ENCODE results near the gene ZNF407.

Gene ZNF407

GRCh38 chr18:74778191-74778847 is 180.6 kb downstream of the ZNF407 start:
- DNase-seq (ENCODE audit: extremely low spot score): no peak
- ChIA-PET POLR2A (no interaction called here), CTCF (interaction anchor here (1.1 to 2.1 kb wide), 4 partner anchors 11 to 18 kb away, joined by 4 to 6 read pairs (median 4); no protein-coding TSS in a partner anchor)
- no peak for TF ChIP-seq CTCF (IDR thresholded peaks at IDR 0.05; ENCODE audit: control extremely low read depth, extremely low read depth, low read depth, missing control alignments)

- POLR2A ChIA-PET: no interaction called here
- DNase-seq (ENCODE audit: extremely low spot score): no peak
- CTCF ChIA-PET: interaction anchor here (1.2 kb wide), 1 partner anchor 9 kb away, joined by 3 read pairs; no protein-coding TSS in a partner anchor
- TF ChIP-seq CTCF (IDR thresholded peaks at IDR 0.05; ENCODE audit: control extremely low read depth, extremely low read depth, low read depth, missing control alignments): no peak
Observed at GRCh38 chr18:74784752-74785151, 187.1 kb downstream of the ZNF407 start.

- CTCF ChIA-PET: interaction anchor here (1.2 kb wide), 1 partner anchor 8 kb away, joined by 3 read pairs; no protein-coding TSS in a partner anchor
- POLR2A ChIA-PET: no interaction called here
- no peak for TF ChIP-seq CTCF (IDR thresholded peaks at IDR 0.05; ENCODE audit: control extremely low read depth, extremely low read depth, low read depth, missing control alignments)
- DNase-seq (ENCODE audit: extremely low spot score): no peak
Observed at GRCh38 chr18:74785632-74786031, 188.0 kb downstream of the ZNF407 start.

- no peak for TF ChIP-seq CTCF (IDR thresholded peaks at IDR 0.05; ENCODE audit: control extremely low read depth, extremely low read depth, low read depth, missing control alignments)
- DNase-seq (ENCODE audit: extremely low spot score): no peak
- CTCF ChIA-PET: interaction anchor here (1.2 kb wide), 1 partner anchor 10 kb away, joined by 4 read pairs; no protein-coding TSS in a partner anchor
- POLR2A ChIA-PET: no interaction called here
Observed at GRCh38 chr18:74788657-74789056, 191.0 kb downstream of the ZNF407 start.

- TF ChIP-seq CTCF (IDR thresholded peaks at IDR 0.05; ENCODE audit: control extremely low read depth, extremely low read depth, low read depth, missing control alignments): no peak
- no peak for DNase-seq (ENCODE audit: extremely low spot score)
- ChIA-PET POLR2A (no interaction called here), CTCF (interaction anchor here (1.2 kb wide), 1 partner anchor 11 kb away, joined by 4 read pairs; no protein-coding TSS in a partner anchor)
Observed at GRCh38 chr18:74789078-74789477, 191.4 kb downstream of the ZNF407 start.

- no peak for TF ChIP-seq CTCF (IDR thresholded peaks at IDR 0.05; ENCODE audit: control extremely low read depth, extremely low read depth, low read depth, missing control alignments)
- POLR2A ChIA-PET: no interaction called here
- CTCF ChIA-PET: interaction anchor here (1.3 kb wide), 1 partner anchor 12 kb away, joined by 4 read pairs; no protein-coding TSS in a partner anchor
- DNase-seq (ENCODE audit: extremely low spot score): no peak
Observed at GRCh38 chr18:74790451-74790850, 192.8 kb downstream of the ZNF407 start.

Measured in GM10248 (cell line).